IMR-90 (cell line): ENCODE results near the gene OAS3. TPM values are rescaled to one million over a fixed set of nuclear protein-coding genes. Genes with fewer than 3 reads are reported as not detected.

Source experiments
- ATAC-seq: fragments of 200-7000 bp; cut with Tn5 transposase; 2 replicates; pipeline ENCODE4 v1.9.1; 2020; ENCODE audit warnings: low read depth, mild to moderate bottlenecking, moderate library complexity
- BruUV-seq: library from RNA; stranded (reverse); fragments of 400-500 nt; replicated peaks from 2 replicates; lab custom pipeline; 2021; lab: Mats Ljungman, UMichigan
- CTCF ChIA-PET: fragments of 300-600 bp; formaldehyde crosslinking; extraction: SDS; loops from one replicate; lab custom pipeline; 2021; ENCODE audit warnings: antibody characterized with exemption; lab: Yijun Ruan, JAX
- POLR2A ChIA-PET: fragments of 300-600 bp; sonication (Branson Sonifier 250); formaldehyde crosslinking; loops from one replicate; lab custom pipeline; 2022; ENCODE audit warnings: antibody characterized with exemption; ENCODE audit not compliant: unreplicated experiment; lab: Charles Lee
- DNase-seq: peaks from one replicate; pipeline ENCODE4 v3.0.0; 2013
- H2AFZ ChIP-seq: replicated peaks from 2 replicates; pipeline ENCODE3; 2013; ENCODE audit warnings: low read length, mild to moderate bottlenecking; ENCODE audit not compliant: poor library complexity
- H2AK5ac ChIP-seq: 2 replicates; pipeline ENCODE4 v1.6.1; 2013; ENCODE audit warnings: low read depth, low read length, inconsistent platforms
- H2AK9ac ChIP-seq: replicated peaks from 2 replicates; pipeline ENCODE3; 2013; ENCODE audit warnings: mild to moderate bottlenecking, low read depth, low read length, moderate library complexity; ENCODE audit not compliant: poor library complexity
- H2BK120ac ChIP-seq: 2 replicates; pipeline ENCODE4 v1.6.1; 2013; ENCODE audit warnings: low read depth, low read length, inconsistent platforms
- H2BK15ac ChIP-seq: 3 replicates; pipeline ENCODE4 v1.6.1; 2013; ENCODE audit warnings: low read depth, low read length, inconsistent platforms
- H2BK20ac ChIP-seq: 2 replicates; pipeline ENCODE4 v1.6.1; 2013; ENCODE audit warnings: low read depth, mild to moderate bottlenecking, inconsistent platforms, low read length, moderate library complexity
- H2BK5ac ChIP-seq: 2 replicates; pipeline ENCODE4 v1.6.1; 2013; ENCODE audit warnings: mild to moderate bottlenecking, low read depth, low read length, inconsistent platforms; ENCODE audit not compliant: poor library complexity, severe bottlenecking
- H3K14ac ChIP-seq: replicated peaks from 2 replicates; pipeline ENCODE4 v1.6.1; 2013; ENCODE audit warnings: low read depth, low read length, inconsistent platforms
- H3K18ac ChIP-seq: 2 replicates; pipeline ENCODE4 v1.6.1; 2013; ENCODE audit warnings: low read depth, low read length, control low read depth
- H3K23ac ChIP-seq: 2 replicates; pipeline ENCODE4 v1.6.1; 2013; ENCODE audit warnings: low read depth, low read length, inconsistent platforms
- H3K27ac ChIP-seq: 2 replicates; pipeline ENCODE4 v1.5.1; 2013; ENCODE audit warnings: mild to moderate bottlenecking, control low read depth, low read length; ENCODE audit not compliant: insufficient read depth
- H3K27me3 ChIP-seq: 2 replicates; pipeline ENCODE4 v1.6.1; 2013; ENCODE audit warnings: low read length; ENCODE audit not compliant: control insufficient read depth, insufficient read depth
- H3K36me3 ChIP-seq: 2 replicates; pipeline ENCODE4 v1.6.1; 2013; ENCODE audit warnings: low read length, mixed read lengths; ENCODE audit not compliant: control insufficient read depth, insufficient read depth
- H3K4ac ChIP-seq: 2 replicates; pipeline ENCODE4 v1.6.1; 2013; ENCODE audit warnings: low read depth, low read length, inconsistent platforms
- H3K4me1 ChIP-seq: 2 replicates; pipeline ENCODE4 v1.6.1; 2013; ENCODE audit warnings: low read length, mixed read lengths; ENCODE audit not compliant: control insufficient read depth, insufficient read depth
- H3K4me2 ChIP-seq: 2 replicates; pipeline ENCODE4 v1.6.1; 2013; ENCODE audit warnings: low read depth, mild to moderate bottlenecking, control low read depth, low read length, moderate library complexity
- H3K4me3 ChIP-seq: 2 replicates; pipeline ENCODE4 v1.5.1; 2013; ENCODE audit warnings: low read depth, mild to moderate bottlenecking, control low read depth, low read length, moderate library complexity; ENCODE audit not compliant: insufficient read depth
- H3K56ac ChIP-seq: 2 replicates; pipeline ENCODE4 v1.6.1; 2013; ENCODE audit warnings: low read length, inconsistent platforms; ENCODE audit not compliant: insufficient read depth; ENCODE audit errors: extremely low read depth
- H3K79me1 ChIP-seq, 2 experiments: 2 replicates each; pipeline ENCODE4 v1.6.1; 2013; ENCODE audit warnings: low read length in 2 of 2, inconsistent platforms in 1 of 2, low read depth in 1 of 2
- H3K9ac ChIP-seq: 2 replicates; pipeline ENCODE4 v1.6.1; 2013; ENCODE audit warnings: low read depth, low read length, control low read depth
- H3K9me1 ChIP-seq: 2 replicates; pipeline ENCODE4 v1.6.1; 2013; ENCODE audit warnings: low read length, inconsistent platforms; ENCODE audit not compliant: insufficient read depth
- H3K9me3 ChIP-seq: 2 replicates; pipeline ENCODE4 v1.6.1; 2013; ENCODE audit warnings: low read length; ENCODE audit not compliant: control insufficient read depth, insufficient read depth
- H4K20me1 ChIP-seq: 2 replicates; pipeline ENCODE4 v1.6.1; 2013; ENCODE audit warnings: low read length, inconsistent platforms; ENCODE audit not compliant: insufficient read depth
- H4K5ac ChIP-seq: 2 replicates; pipeline ENCODE4 v1.6.1; 2013; ENCODE audit warnings: mild to moderate bottlenecking, low read depth, low read length, control low read depth
- H4K8ac ChIP-seq, 2 experiments: 2 replicates each; pipeline ENCODE4 v1.6.1; 2013; ENCODE audit warnings: low read depth in 2 of 2, low read length in 2 of 2, control low read depth in 1 of 2, inconsistent platforms in 1 of 2
- H4K91ac ChIP-seq: 2 replicates; pipeline ENCODE4 v1.6.1; 2013; ENCODE audit warnings: low read depth, low read length, inconsistent platforms; ENCODE audit not compliant: insufficient read depth
- CEBPB ChIP-seq: IDR thresholded peaks from 2 replicates; pipeline ENCODE4 v1.6.1; 2012; ENCODE audit warnings: low read depth, low read length, improper control_type of control experiment
- CHD1 ChIP-seq: IDR thresholded peaks from 2 replicates; pipeline ENCODE4 v1.6.1; 2012; ENCODE audit warnings: low read depth, low read length, improper control_type of control experiment
- CTCF ChIP-seq: conservative IDR thresholded peaks from 2 replicates; pipeline ENCODE4 v1.5.1; 2012; ENCODE audit warnings: mild to moderate bottlenecking, low read depth, low read length, improper control_type of control experiment
- ELK1 ChIP-seq: fragments of 150-350 bp; IDR thresholded peaks from 2 replicates; pipeline ENCODE4 v1.6.1; 2016; ENCODE audit warnings: low read depth, mild to moderate bottlenecking, low read length, moderate library complexity, borderline replicate concordance
- FOS ChIP-seq: fragments of 150-350 bp; IDR thresholded peaks from 2 replicates; pipeline ENCODE4 v1.6.1; 2016; ENCODE audit warnings: low read depth, low read length
- MAFK ChIP-seq: IDR thresholded peaks from 2 replicates; pipeline ENCODE4 v1.6.1; 2012; ENCODE audit warnings: low read depth, low read length, improper control_type of control experiment
- MAZ ChIP-seq: IDR thresholded peaks from 2 replicates; pipeline ENCODE4 v1.6.1; 2012; ENCODE audit warnings: low read depth, mild to moderate bottlenecking, low read length, improper control_type of control experiment, moderate library complexity, borderline replicate concordance
- MXI1 ChIP-seq: IDR thresholded peaks from 2 replicates; pipeline ENCODE4 v1.6.1; 2012; ENCODE audit warnings: low read depth, mild to moderate bottlenecking, low read length, moderate library complexity, borderline replicate concordance
- NFE2L2 ChIP-seq: fragments of 150-350 bp; IDR thresholded peaks from 2 replicates; pipeline ENCODE4 v1.6.1; 2016; ENCODE audit warnings: low read depth, mild to moderate bottlenecking, low read length
- RFX5 ChIP-seq: IDR thresholded peaks from 2 replicates; pipeline ENCODE4 v1.8.0; 2012; ENCODE audit warnings: low read depth, mild to moderate bottlenecking, low read length, moderate library complexity
- SMC3 ChIP-seq: fragments of 150-350 bp; IDR thresholded peaks from 2 replicates; pipeline ENCODE4 v1.6.1; 2016; ENCODE audit warnings: low read depth, mild to moderate bottlenecking, antibody characterized with exemption, low read length, moderate library complexity
- WGBS, 2 experiments: methylation state at CpG; one replicate each; pipeline versions ENCODE4 v1.1.5 to v1.1.7; 2013; ENCODE audit warnings: missing lambda C conversion rate in 2 of 2; ENCODE audit not compliant: insufficient read length in 1 of 2; ENCODE audit errors: extremely low coverage in 2 of 2; 5-methylcytosine and 5-hydroxymethylcytosine counted together
- dilution Hi-C: fragments of 300-500 bp; cut with HindIII; formaldehyde crosslinking; loops from one replicate; pipeline ENCODE4 v1.14.3; 2018; ENCODE audit warnings: low sequenced_read_pairs; ENCODE audit not compliant: unreplicated experiment
- in situ Hi-C: fragments of 300-500 bp; cut with MboI; formaldehyde crosslinking; loops from 3 replicates; pipeline ENCODE4 v1.14.3; 2019; ENCODE audit warnings: low sequenced_read_pairs, inconsistent platforms, mixed read lengths
- intact Hi-C: fragments of 100-400 bp; cut with micrococcal nuclease; formaldehyde crosslinking; loops from 2 replicates; pipeline ENCODE4 v1.10.0; 2022
- polyA plus RNA-seq, 3 experiments: library from polyadenylated mRNA; depleted of rRNA; stranded (reverse); fragments of >200 nt; gene quantifications; 2 replicates each; pipeline ENCODE4 v1.2.3, GENCODE V29; 2012; ENCODE audit warnings: low replicate concordance in 1 of 3
- total RNA-seq: library from RNA; depleted of rRNA; stranded (reverse); fragments of >200 nt; gene quantifications from 2 replicates; pipeline ENCODE4 v1.2.3, GENCODE V29; 2012

OAS3 gene
- total and polyA plus RNA-seq, 2 of the 4 experiments (the other 2 are of a cell fraction), result 4.1 to 7.8 TPM

- H4K5ac ChIP-seq, result no peak overlapping the region
- ChIA-PET CTCF (interaction anchor here (0.5 to 2.9 kb wide), 2 partner anchors 15 to 194 kb away, joined by 3 to 13 read pairs; no protein-coding TSS in a partner anchor), POLR2A (interaction anchor here (0.5 kb wide), 1 partner anchor 216 kb away, joined by 4 read pairs; no protein-coding TSS in a partner anchor)
- H3K56ac ChIP-seq, result no peak overlapping the region
- H3K4me3 ChIP-seq, result no peak overlapping the region
- TF ChIP-seq NFE2L2 (no peak), MAFK (no peak), FOS (no peak), RFX5 (no peak), ELK1 (no peak), MXI1 (no peak), CTCF (no peak), CEBPB (no peak), MAZ (no peak), CHD1 (no peak), SMC3 (no peak)
- no peak overlapping the region for H3K23ac ChIP-seq
- intact Hi-C loops (no loop called here), dilution Hi-C loops (no loop called here), in situ Hi-C loops (no loop called here)
- no peak overlapping the region for H3K18ac ChIP-seq
- H4K20me1 ChIP-seq, result no peaks in the 10 kb centered on the region
- H3K79me1 ChIP-seq, result no peaks in the 10 kb centered on the region
- no peaks in the 10 kb centered on the region; the same call in 1 of the 2 replicates for H3K4me1 ChIP-seq
- DNase-seq, result no peak
- H3K9me3 ChIP-seq, result no peaks in the 10 kb centered on the region
- no peaks in the 10 kb centered on the region for H3K27me3 ChIP-seq
- no peak overlapping the region for H3K9ac ChIP-seq
- H4K91ac ChIP-seq, result no peak overlapping the region
- H3K27ac ChIP-seq, result no peak overlapping the region
- no peaks in the 10 kb centered on the region for H3K9me1 ChIP-seq
- no peak overlapping the region for H2BK120ac ChIP-seq
- no peak overlapping the region for H3K4me2 ChIP-seq
- no peak overlapping the region for H2BK15ac ChIP-seq
- no peak for ATAC-seq
- no peak overlapping the region for H4K8ac ChIP-seq
- 86% methylated on average over 5 of the region's 8 CpGs; no CpG with 5 or more reads in 1 of the 2 experiments for WGBS, 2 experiments
- H2AK9ac ChIP-seq, result no peak overlapping the region
- no TSS peak for BruUV-seq
- no peaks in the 10 kb centered on the region for H3K36me3 ChIP-seq
- H2BK5ac ChIP-seq, result no peak overlapping the region
- no peak overlapping the region for H3K14ac ChIP-seq
- no peak overlapping the region for H2BK20ac ChIP-seq
- no peak overlapping the region for H2AK5ac ChIP-seq
- no peak overlapping the region for H3K4ac ChIP-seq
- H2AFZ ChIP-seq, result no peak overlapping the region
Measured at GRCh38 chr12:112977641-112978040, 39.4 kb downstream of the OAS3 start.
